Hepatocyte (in vitro differentiated cells): ENCODE measurements around the gene RASSF7.

ENCODE experiments used
- EZH2phosphoT487 ChIP-seq: fragments of 200-600 bp; sonication (generic); IDR thresholded peaks from one replicate; pipeline ENCODE4 v1.6.1; 2018; ENCODE audit warnings: antibody characterized with exemption, mild to moderate bottlenecking, low read depth, moderate library complexity; ENCODE audit not compliant: unreplicated experiment, severe bottlenecking
- TF ChIP-seq, protein P1 (sequence below): fragments of 200-600 bp; sonication (generic); IDR thresholded peaks from 2 replicates; pipeline ENCODE4 v1.5.1; 2016; ENCODE audit warnings: antibody characterized with exemption, mild to moderate bottlenecking; ENCODE audit not compliant: poor library complexity

DNA sequence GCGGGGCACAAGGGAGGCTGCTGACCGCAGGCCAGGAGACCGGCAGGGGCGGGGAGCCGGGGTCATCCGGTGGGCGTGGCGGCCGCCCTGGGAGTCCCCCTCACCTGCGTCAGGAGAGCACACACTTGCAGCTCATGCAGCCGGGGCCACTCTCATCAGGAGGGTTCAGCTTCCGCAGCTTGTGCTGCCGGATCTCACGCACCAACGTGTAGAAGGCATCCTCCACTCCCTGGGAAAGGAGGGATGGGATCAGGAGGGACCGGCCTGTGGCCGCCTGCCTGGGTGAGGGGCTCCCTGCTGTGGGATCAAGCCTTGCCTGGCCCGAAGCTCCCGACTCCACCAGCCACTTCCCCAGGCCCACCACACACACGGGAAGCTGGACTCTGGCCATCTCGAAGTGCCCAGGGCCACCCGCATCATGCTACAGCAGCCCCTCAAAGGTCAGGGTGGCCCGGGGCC, 28.2 kb upstream of the RASSF7 start:
- TF ChIP-seq, protein P1, sequence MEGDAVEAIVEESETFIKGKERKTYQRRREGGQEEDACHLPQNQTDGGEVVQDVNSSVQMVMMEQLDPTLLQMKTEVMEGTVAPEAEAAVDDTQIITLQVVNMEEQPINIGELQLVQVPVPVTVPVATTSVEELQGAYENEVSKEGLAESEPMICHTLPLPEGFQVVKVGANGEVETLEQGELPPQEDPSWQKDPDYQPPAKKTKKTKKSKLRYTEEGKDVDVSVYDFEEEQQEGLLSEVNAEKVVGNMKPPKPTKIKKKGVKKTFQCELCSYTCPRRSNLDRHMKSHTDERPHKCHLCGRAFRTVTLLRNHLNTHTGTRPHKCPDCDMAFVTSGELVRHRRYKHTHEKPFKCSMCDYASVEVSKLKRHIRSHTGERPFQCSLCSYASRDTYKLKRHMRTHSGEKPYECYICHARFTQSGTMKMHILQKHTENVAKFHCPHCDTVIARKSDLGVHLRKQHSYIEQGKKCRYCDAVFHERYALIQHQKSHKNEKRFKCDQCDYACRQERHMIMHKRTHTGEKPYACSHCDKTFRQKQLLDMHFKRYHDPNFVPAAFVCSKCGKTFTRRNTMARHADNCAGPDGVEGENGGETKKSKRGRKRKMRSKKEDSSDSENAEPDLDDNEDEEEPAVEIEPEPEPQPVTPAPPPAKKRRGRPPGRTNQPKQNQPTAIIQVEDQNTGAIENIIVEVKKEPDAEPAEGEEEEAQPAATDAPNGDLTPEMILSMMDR = no peak
- TF ChIP-seq EZH2phosphoT487 = no peak
